ENCODE data around the gene SETD3.

The SETD3 gene

DNA sequence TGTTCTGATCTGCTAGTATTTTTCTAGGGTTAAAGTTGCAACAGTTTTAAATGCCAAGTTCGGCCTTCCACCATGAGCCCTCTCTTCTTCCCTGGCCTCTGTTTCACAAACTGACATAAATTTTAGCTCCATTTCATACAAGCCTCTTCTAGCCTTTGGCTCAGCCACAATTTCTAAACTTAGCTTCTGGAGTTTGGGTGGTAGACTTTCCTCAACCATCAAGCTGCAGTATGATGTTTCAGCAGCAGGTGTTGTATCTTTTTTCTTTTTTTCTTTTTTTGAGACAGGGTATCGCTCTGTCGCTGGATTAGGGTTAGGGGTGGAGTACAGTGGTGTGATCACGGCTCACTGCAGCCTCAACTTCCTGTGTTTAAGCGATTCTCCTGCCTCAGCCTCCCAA, 29.4 kb downstream of the SETD3 start:
- no peak for DNase-seq

DNA sequence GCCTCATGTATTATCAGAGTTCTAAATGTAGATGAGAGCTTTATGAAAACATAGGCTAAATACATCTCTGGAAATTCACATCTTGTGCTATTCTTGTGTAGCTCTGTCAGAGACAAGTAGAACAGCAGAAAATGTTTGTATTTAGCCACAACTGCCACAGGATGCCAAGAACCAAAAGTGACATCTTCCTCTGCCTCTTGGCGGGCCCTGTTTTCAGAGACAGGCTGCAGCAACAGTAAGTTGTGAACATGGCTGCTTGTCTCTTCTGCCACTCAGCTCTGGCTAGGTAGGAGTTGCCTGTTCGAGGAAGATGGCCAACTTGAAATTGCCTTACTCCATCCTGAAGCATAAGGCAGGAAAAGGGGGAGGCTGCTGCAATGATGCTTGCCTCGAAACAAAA, 30.4 kb downstream of the SETD3 start:
- DNase-seq: no peak

DNA sequence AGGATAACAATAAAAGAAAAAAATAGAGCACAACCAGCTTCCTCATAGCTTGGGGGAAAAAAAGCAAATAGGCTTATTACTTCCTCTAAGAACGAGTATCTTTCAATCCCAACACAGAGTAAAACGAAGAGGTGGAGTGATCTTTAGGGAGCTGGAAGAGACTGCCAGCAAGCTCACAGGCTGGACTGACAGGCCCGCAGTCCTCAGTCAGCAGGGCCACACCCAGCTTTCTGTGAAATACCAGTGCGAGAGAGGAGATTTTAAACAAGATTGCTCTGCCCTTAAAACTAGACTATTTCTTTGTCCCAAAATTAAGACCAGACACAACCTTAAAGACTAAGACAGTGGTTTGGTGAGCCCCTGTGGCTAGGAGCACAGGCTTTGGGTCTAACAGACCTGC, 32.9 kb downstream of the SETD3 start:
- DNase-seq: no peak

DNA sequence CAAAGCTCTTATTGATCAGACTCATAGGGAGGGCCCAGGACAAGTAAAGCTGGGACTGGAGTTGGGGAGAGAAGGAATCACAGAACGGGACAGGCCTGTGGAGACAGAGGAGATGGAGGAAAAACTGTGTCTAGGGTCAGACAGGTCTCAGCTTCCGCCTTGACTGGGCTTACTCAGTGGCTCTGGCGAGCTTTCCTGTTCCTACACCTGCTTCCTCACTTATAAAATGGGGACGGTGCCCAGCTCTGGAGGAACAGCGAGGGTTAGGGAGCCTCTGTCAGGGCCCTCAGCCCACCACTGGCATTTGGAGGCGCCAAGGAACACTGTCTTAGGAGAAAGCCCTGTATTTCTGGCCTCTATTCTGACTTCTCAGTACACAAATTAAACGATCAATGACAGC, 34.7 kb downstream of the SETD3 start:
- no peak for DNase-seq

DNA sequence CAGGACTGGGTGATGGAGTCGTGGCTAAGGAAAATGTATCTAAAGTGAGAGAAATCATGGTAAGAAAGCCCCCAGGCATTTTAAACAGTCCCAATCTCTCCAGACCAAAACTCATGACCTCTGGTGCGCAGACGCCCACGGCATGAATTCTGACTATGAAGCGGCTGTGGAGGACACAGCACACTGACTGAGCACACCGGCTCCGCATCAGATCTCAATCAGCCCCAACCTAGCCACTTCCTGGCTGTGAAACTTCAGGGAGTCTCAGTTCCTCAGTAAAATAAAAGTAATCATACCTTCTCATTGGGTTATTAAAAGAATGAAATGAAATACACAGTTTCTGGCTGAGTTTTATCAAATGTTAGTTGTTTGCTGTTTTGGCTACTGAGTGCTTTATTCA, 38.7 kb downstream of the SETD3 start:
- no peak for DNase-seq

DNA sequence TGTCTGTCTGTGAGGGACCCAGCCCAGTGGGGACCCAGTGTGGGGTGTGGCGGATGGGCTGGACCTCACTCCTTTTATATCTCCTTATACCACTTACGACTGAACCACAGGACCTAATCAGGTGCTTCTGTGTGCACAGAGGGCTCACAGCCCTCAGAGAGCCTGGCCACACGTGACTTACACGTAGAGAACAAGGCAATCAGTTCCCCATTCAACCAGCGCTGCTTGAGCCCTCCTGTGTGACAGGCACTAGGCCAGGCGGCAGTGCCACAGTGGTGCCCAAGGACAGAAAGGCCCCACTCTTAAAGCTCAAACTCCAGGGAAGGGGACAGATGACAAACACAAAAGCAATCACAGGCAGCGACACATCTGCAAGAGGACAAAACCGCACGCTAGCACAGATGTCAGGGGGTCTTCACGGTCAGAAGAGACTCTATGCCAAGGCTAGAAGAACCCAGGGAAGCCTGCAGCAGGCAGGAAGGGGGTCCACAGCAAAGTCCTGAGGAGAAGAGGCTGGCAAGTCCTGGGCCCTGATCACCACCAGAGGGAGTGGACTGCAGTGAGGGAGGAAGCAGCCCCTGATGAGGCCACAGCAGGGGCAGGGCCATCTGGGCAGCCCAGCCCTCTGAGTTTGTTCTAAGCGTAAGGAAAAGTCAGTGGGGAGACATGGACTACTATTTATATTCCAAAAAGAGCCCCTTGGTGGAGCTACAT, 39.3 kb downstream of the SETD3 start:
- DNase-seq: no peak

DNA sequence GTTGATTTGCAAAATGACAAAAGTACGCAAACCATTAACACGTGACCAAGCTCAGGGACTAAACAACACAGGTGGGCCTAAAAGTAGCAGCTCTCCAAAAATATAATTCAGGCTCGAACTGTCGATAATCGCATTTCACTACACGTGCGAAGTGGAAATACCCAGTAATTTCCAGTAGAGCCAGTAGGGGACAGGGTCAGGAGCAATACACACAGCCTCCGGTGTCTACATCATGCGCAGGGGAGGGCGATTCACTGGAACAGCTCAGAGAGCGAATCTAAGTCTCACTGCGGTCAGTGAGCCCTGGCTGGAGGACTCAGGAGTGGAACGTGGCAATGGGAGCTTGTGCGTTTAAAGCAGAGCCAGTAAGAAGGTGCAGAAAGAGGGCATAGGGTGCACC, 40.4 kb downstream of the SETD3 start:
- DNase-seq: no peak

DNA sequence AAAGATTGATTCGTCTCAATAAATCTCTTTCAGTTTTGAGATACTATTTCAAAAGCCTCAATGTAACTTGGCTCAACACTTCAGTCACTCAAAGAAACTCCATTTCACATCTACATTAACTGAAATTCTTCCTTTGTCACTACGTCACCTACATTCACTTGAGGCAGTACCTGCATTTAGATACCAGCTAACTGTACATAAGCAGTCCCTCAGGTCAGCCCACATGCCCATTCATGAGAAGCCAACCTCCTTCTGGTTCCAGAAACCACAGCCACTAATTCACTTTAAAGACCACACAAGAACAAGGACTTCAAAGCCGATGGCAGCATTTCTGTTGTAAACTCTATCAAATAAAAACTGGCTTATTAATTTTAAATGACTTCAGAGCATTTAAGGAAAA, 43.0 kb downstream of the SETD3 start:
- no peak for DNase-seq

DNA sequence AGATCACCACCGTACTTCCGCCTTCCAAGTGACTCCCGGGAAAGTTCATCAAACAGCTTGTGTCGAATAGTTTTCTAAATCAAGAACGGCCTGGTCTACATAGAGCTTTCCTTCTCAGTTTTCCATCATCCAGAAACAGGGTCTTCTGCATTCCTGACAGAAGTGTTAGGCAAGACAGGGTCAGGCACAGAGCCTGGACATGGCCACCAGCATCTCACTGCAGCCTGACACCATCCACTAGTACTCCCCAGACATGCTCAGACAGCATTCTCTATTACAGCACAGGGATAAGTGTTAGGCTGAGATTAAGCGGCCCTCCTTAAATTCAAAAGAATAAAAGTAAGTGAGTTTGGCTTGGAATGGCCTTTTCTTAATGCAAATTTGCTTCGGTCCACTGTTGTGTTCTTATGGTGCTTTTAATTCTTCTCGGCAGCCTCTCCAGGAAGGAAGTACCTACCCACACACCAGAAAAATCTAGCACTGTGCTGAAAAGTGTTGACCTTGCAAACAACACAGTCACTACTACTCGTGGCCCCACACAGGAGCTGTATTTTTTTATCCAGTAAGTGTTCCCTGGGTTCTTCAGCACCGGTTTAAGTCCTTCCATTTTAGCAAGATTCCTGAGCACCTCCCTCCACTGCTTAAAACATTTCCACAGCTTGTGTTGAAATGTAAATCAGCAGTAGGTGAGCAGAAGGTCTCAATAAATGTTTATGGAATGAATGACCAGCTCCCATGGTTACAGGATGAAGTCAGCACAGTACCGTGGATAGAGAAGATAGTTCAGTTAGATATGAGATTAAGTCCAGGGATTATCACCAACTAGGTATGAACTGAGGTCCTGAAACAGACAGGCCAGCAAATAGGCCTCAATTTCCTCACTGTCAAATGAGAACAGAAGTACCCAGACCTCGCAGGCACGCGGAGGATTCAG, 44.1 kb downstream of the SETD3 start:
- no peak for DNase-seq

DNA sequence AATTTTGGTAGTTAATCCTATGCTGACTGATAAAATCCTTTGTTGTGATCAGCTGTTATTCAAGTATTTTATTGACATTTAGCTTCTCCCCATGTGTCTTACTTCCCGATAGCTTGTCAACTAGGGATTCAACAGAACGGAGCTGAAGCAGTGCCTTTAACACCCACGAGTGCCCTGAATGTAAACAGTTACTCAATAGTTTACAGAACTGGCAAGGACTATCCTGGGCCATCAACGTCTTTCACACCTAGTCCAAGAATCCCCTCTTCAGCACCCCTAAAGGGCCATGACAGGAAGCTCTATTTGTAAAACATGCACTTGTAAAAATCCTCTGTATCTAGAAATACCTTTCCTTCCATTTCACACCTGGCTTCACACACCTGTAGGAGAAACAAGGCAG, 45.3 kb downstream of the SETD3 start:
- no peak for DNase-seq

DNA sequence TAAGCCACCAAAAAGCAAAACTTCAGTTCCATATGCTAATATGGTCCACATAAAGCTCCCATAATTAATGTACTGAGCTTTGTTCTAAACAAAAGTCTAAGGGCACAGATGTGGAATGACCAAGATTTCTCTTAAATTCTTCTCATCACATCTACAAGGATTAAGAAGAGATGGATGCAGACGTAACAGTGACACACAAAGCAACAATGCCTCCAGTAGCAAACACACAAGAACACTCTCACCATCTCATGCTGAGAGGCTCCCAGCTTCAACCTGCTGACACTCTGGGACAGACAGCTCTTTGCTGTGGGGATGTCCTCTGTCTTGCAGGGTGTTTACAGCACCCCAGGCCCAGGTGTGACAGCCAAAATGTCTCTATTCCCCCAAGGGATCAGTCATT, 48.2 kb downstream of the SETD3 start:
- no peak for DNase-seq

DNA sequence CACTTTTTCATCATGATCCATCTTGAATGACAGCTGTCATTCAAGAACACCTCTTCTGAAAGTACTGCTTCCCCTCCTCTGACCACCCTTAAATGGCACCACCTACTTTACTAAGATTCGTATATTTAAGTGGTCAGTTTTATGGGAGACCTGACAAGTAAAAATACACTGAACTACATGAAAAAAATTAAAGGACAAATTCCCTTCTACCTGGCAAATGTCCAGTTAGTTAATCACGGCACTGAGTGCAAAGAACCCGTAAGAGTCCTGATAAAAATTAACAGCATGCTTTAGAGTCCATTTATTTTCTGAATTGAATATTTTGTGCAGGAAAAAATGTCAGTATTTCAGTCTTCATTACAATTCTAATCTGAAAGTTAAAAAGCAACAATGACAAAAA, 48.7 kb downstream of the SETD3 start:
- DNase-seq: no peak

DNA sequence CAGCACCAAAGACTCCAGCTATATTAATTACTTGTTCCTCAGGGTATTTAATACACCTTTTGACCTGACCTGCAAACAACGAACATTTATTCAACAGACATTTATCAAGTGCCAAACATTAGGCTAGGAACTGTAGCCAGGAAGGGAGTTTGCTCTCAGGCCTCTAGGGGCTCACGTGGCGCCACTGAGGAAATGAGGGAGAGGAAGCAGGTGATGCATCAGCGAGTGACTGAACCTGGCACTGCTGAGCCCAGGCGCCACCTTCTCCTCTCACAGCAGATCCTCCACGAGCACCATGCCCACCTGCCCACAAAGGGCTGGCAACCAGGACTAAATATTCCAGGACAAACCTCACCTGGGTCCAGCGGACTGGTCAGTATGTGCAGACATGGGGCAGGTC, 50.2 kb downstream of the SETD3 start:
- no peak for DNase-seq

DNA sequence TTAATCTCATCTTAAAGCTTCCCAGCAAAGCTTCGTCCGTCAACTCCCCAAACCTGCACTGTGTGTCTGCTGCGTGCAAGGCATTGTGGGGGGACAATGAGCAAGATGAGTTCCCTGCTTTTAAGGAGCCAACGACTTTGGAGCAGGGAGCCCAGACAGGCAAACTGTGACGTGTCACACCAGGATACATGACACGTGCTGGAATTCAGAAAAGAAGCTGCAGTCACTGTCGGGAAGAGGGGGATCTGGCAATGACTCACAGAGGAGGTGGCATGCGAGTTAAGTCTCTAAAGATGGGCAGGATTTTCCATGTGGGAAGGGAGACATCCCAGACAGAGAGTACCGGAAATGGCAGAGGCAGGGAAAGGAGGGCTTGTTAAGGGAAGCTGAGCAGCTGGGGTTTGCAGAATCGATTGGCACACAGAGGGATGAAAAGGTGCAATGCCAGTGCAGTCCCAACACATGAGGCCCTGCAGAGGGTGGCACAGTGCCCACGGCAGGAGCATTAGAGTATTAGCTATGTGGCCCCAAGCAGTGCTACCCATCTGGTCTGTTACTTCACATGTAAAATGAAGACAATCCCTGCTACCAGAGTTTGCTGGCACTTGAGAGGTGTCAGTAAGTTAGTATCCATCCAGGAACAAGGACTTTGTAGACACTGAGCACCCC, 52.9 kb downstream of the SETD3 start:
- no peak for DNase-seq

DNA sequence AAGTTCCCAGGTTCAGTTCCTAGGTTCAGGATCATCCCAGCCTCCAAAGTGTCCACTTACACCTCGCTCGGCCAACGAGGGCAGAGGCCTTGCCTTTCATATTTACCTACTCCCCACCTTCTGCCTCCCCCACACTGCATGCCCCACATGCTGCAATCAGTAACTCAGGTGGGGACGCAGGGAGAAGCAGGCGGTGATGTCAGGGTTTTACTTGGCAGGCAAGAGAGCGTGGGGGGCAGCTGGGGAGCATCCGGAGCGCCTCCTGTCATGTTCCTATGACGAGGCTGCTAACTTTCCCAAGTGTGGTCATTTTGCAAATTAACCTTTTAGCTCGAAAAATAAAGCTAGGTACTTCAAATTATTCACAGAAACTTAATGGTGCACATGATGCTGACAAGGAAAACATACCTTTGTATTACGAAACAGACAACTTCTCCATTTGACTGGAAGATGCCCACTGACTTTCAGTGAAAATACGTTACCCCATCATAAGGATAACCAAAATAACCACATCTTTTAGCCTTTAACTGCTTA, 53.8 kb downstream of the SETD3 start:
- DNase-seq: no peak

DNA sequence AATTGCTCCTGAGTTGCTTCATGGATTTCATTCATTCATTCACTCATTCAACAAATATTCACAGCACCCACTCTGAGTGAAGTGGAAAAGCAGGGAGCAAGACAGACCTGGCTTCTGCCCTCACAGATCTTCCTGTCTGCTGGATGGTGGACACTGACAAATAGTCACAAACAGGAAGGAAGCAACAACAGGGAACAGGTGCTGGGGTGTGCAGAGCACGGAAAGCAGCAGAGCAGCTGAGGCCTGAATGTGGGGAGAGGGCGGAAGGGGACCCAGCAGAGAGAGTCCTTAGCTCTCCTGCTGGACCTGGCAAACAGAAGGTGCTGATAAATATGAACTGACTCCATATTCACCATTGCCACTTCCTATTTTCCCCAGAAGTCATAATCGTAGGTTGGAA, 54.4 kb downstream of the SETD3 start:
- no peak for DNase-seq

DNA sequence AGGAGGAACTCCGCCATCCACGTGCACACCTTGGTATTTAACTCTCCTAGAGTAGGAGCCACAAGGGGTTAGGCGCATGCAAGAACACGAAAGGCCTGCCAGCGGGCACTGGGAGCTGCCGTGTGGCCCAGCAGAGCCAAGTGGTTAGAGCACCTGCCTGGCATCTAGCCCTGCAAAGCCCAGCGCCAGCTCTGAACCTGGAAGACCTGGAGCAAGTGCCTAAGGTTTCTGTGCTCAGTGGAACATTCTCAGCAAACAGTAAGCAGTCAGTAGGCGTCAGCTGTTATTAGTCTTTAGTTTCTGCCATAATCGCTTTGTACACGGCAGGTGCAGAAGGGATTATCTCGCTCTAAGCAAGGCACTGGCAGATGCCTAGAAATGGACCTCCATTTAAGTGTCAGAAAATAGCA, 55.4 kb downstream of the SETD3 start:
- DNase-seq: no peak

DNA sequence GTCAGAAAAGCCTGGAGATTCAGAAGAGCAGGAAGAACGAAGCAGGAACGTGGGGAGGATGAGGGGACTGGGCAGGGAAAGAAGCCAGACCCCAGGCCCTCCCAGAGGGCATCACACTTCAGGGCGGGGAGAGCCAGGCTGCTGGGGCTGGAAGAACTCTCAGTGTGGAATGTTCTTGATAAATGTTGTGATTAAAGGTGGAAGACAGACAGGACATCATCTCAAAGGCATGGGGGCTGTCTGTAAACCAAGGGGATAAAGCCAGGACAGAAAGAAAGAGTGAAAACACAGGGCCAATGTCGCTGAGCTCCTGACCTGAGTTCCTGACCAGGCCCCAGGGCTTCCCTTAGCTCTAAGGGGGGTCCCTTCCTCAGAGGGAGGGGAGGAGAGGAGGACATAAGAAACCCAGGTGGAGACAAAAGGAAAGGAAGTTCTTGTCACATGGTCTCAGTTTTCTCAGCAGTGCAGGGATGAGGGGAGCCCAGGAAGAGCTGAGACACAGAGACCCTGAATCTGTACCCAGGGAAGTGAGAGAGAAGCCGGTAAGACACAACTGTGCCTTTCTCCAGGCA, 56.3 kb downstream of the SETD3 start:
- no peak for DNase-seq

DNA sequence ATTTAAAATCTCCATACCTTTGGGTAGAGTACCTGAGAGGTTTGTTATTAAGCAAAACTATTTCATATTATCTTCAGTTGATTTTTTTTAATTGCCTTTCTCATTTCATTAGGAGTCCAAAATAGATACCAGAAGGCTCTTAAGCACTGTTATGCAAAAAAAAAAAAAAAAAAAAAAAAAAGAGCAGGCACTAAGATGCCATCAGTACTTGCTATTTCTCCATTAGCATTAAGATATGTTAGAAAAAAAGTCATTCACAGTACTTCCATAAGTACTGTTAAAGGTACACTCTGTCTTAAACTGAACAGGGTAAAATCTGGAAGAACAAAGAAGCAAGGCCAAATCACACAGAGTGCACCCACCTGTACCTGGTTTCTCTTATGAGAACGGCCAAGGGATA, 57.2 kb downstream of the SETD3 start:
- no peak for DNase-seq

DNA sequence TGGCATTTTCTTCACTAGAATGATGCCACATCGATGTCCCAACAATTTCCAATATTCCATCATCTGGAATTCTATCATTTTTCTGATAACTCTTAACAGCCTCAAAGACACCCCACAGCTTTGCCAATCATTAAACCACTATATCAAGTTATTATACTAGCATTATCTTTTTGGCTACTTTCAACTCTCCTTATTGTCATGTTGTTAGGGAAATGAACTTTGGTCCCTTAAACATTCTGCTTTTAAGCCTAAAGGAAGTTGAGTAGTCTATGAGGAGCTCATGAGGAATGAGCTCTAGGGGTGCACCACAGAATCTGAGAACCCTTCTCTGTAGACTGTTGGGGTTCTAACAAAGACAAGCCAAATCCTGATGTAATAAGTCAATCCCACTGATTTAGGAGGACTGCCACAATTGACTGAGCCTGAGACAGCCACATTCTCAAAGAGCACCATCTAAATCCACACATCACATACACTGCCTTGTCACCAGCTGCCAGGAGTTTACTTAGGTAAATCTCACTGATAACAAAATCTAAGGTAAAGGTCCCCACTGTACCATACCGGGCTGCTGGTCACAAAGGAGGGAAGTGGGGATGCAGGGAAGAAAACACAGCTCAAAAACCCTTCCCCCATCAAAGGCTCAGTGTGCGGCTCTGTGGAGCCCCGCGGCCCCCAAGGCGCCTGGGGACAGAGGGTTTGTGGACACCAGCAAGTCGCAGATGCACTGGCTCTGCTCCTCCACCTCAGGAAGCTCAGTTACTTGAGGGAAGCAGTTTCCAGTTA, 58.2 kb downstream of the SETD3 start:
- no peak for DNase-seq

DNA sequence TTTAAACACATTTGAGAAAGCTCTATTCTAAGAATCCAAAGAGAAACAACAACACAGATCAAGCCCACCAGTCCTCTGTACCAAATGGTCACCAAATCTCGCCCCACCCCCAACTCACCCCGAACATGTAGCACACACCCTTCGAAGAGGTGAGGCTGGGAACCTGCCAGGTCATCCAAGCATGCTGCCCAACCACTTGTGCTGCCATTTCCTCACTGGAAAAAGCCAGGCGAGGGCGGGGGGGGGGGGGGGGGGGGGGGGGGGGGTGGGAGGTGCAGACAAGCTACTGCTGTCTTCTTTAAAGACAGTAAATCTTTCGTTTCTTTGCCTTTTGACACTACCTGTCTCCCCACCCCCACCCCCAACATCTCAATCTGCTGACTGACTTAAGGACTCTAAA, 59.9 kb downstream of the SETD3 start:
- DNase-seq: no peak

DNA sequence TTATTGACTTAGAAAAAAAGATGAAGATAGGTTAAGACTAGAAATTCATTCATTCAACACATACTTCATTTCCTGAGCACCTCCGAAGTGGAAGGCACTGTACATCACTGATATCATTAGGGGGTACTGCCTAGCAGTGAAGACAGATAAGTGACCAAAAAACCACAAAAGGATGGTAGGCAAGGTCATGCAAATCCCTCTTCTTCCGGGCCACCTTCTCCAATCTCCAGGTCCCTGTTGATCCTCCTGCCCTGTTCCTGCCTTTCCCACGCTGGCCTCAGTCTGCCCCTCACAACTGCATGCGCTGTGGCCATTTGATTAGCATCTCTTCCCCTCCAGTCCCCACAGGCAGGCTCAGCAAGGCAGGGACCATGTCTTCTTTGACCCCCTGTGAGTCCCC, 60.8 kb downstream of the SETD3 start:
- DNase-seq: no peak

DNA sequence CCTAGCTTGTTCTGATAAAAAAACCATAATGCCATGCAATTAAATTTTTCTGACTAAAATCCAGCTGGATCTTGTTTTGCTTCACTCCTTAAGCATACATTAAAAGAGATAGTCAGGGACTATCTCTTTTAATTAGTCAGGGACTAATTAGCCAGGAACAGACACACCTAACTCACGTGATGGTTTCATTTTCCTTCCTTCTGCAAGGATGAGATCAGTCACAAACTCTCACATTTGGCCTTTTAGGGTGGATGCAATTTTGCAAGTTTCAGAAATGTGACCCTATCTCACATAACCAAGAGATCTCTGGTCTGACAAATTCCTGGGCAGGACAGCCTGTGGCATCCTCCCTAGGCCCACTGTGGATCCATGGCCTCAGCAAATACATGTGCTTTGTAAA, 62.4 kb downstream of the SETD3 start:
- no peak for DNase-seq

All from KG1 (cell line).